SK-N-MC (cell line): ENCODE data around the gene SNRNP27.
A peak's percentile ranks its signal among the peaks of the same experiment; 100 is the strongest.

Experiments
- EZH2 ChIP-seq: fragments of 200-600 bp; sonication (generic); IDR thresholded peaks from one replicate; pipeline ENCODE4 v1.6.1; 2017; ENCODE audit warnings: antibody characterized with exemption
- POLR2AphosphoS5 ChIP-seq: IDR thresholded peaks from 2 replicates; pipeline ENCODE4 v1.6.1; 2012; ENCODE audit warnings: mild to moderate bottlenecking, low read depth, low read length, borderline replicate concordance

DNA sequence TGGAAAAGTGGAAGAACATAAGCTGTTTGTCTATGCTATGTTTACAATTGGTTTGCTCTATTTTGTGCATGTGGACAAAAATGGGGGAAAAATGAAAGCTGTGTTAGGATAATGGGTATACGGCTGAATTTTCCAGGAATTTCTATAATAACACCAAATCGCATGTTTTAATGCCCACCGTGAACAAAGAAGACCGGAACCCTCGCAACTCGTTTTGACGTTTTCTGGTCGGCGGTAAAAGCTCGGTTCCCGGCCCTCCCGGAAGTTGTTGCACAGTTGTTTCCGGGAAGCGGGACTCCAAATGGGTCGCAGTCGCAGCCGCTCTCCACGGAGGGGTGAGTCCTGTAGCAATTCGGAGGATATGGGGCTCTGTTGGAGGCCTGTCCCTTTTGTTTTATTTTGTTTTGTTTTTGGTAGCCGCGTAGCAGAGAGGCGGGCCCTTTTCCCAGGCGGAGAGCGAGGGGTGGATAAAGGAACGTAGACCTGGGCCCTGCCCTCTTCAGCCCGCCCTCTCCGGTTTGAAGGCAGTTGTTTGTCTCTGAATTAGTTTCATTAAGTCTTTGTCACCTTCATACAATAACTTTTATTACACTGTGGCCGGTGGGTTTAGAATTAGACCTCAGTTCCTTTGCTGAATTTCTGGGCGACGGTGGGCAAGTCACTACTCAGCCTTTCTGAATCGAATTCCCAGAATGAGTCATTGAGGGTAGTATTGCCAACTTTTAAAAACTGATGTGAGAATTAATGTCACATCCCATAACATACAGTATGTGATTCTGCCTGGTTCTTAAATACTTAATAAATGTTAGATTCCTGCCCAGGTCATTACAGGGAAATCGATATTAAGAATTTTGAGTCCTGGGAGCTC lies at the start of gene SNRNP27:
- TF ChIP-seq EZH2 (no peak), POLR2AphosphoS5 (peak; percentile 88)
